ENCODE data around the gene ITGB5.
"Not testable (repeated sequence)": the region's sequence is repeated elsewhere in the genome, so short reads cannot be mapped to it uniquely, and the experiment has no call there.

The ITGB5 gene

GRCh38 chr3:124765197-124765840, 121.8 kb downstream of the ITGB5 start:
- DNase-seq: no peak

GRCh38 chr3:124764746-124765145, 122.4 kb downstream of the ITGB5 start:
- no peak for DNase-seq

- DNase-seq: no peak
These were observed 123.4 kb downstream of the ITGB5 start for GRCh38 chr3:124763644-124764358.

GRCh38 chr3:124763206-124763605, 124.0 kb downstream of the ITGB5 start:
- DNase-seq: no peak

- DNase-seq: no peak
These were observed 124.5 kb downstream of the ITGB5 start for GRCh38 chr3:124762661-124763011.

GRCh38 chr3:124761935-124762660, 125.1 kb downstream of the ITGB5 start:
- no peak for DNase-seq

GRCh38 chr3:124761250-124761796, 125.8 kb downstream of the ITGB5 start:
- DNase-seq: peak; percentile 36

- DNase-seq: no peak
These were observed 126.6 kb downstream of the ITGB5 start for GRCh38 chr3:124760601-124761000.

GRCh38 chr3:124759666-124760401, 127.3 kb downstream of the ITGB5 start:
- DNase-seq: no peak

- DNase-seq: no peak
These were observed 128.1 kb downstream of the ITGB5 start for GRCh38 chr3:124758851-124759635.

GRCh38 chr3:124757926-124758325, 129.2 kb downstream of the ITGB5 start:
- not testable (repeated sequence) for DNase-seq

- no peak for DNase-seq
These were observed 135.1 kb downstream of the ITGB5 start for GRCh38 chr3:124752051-124752450.

- no peak for DNase-seq
These were observed 135.7 kb downstream of the ITGB5 start for GRCh38 chr3:124751501-124751900.

- DNase-seq: not testable (repeated sequence)
These were observed 137.3 kb downstream of the ITGB5 start for GRCh38 chr3:124749877-124750276.

- DNase-seq: no peak
These were observed 138.5 kb downstream of the ITGB5 start for GRCh38 chr3:124748560-124749198.

GRCh38 chr3:124747111-124747981, 139.8 kb downstream of the ITGB5 start:
- no peak for DNase-seq

GRCh38 chr3:124745756-124746155, 141.4 kb downstream of the ITGB5 start:
- no peak for DNase-seq

GRCh38 chr3:124741027-124741426, 146.1 kb downstream of the ITGB5 start:
- DNase-seq: no peak

GRCh38 chr3:124731760-124732159, 155.4 kb downstream of the ITGB5 start:
- DNase-seq: no peak

GRCh38 chr3:124730941-124731297, 156.2 kb downstream of the ITGB5 start:
- DNase-seq: no peak

Measured in NCI-H526 treated with DMSO at 0.1 percent for 48 hours (cell line).